ENCODE results near the gene C10orf71. TPM values are rescaled to one million over a fixed set of nuclear protein-coding genes. Genes with fewer than 3 reads are reported as not detected.

Gene C10orf71
- total and polyA plus RNA-seq, 2 of the 8 experiments (the other 6 are each of a cell fraction or from before 2014, with no cell fraction given) = not detected

- no peak for TF ChIP-seq CHD7 (IDR thresholded peaks at IDR 0.05; ENCODE audit: insufficient replicate concordance, low read length)
- no peak for TF ChIP-seq NRF1 (IDR thresholded peaks at IDR 0.05; ENCODE audit: low read depth, low read length)
- no peak for TF ChIP-seq POLR2AphosphoS5 (IDR thresholded peaks at IDR 0.05; ENCODE audit: low read depth, low read length)
- no peak for TF ChIP-seq BACH1 (IDR thresholded peaks at IDR 0.05; ENCODE audit: low read length)
- TF ChIP-seq EZH2 (IDR thresholded peaks at IDR 0.05; ENCODE audit: low read depth, low read length, severe bottlenecking) = no peak
- no peak for TF ChIP-seq EGR1 (IDR thresholded peaks at IDR 0.05; ENCODE audit: borderline replicate concordance, low read depth, low read length)
- TF ChIP-seq TAF1 (IDR thresholded peaks at IDR 0.05; ENCODE audit: low read depth, low read length) = no peak
- TF ChIP-seq ATF3 (IDR thresholded peaks at IDR 0.05; ENCODE audit: insufficient read depth, low read depth, low read length) = no peak
- no peak for TF ChIP-seq CHD1 (IDR thresholded peaks at IDR 0.05; ENCODE audit: low read depth, low read length)
Observed at GRCh38 chr10:49364747-49365146, 65.8 kb downstream of the C10orf71 start (continued).
